ES-I3 (cell line): Measurements from ENCODE around the gene BCAP31.

ENCODE experiments used
- H3K36me3 ChIP-seq: 2 replicates; pipeline ENCODE4 v1.6.1; 2013; ENCODE audit warnings: mild to moderate bottlenecking, low read length, control low read depth, moderate library complexity; ENCODE audit not compliant: insufficient read depth
- H3K4me1 ChIP-seq: 2 replicates; pipeline ENCODE4 v1.6.1; 2013; ENCODE audit warnings: mild to moderate bottlenecking, control low read depth, low read length; ENCODE audit not compliant: insufficient read depth
- H3K9ac ChIP-seq: 2 replicates; pipeline ENCODE4 v1.6.1; 2013; ENCODE audit warnings: low read depth, mild to moderate bottlenecking, low read length, moderate library complexity
- H3K9me3 ChIP-seq: 2 replicates; pipeline ENCODE4 v1.6.1; 2013; ENCODE audit warnings: mild to moderate bottlenecking, low read length, moderate library complexity; ENCODE audit not compliant: control insufficient read depth, insufficient read depth

BCAP31 gene

DNA sequence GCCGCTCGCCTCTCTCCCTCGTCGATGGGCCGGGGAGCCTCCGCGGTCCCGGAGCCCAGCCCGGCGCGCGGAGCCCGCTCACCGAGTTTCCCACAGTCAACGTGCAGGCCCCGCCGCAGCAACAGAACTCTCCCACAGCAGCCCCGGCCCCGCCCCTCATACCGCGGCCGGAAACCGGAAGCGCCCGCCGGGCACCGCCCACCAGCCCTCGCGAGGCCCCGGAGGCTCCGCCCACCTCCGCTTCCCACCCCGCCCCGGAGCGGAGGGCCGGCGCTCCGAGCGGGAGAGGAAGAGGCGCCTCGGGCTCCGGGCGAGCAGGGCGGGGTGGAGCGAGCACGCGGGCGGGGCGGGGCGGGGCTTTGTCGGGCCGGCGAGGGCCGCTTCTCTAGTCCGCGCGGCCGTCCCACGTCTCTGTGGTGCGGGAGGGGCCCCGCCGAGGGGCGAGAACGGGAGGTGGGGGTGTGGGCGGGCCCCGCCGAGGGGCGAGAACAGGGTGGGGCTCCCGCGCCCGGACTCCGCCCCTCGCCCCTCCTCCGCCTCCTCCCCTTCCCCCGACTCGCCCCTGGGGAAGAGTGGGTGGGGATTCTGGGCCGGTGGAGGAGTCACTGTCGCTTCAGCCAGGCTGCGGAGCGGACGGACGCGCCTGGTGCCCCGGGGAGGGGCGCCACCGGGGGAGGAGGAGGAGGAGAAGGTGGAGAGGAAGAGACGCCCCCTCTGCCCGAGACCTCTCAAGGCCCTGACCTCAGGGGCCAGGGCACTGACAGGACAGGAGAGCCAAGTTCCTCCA, at the start of gene BCAP31, which contains the start of gene ABCD1:
BCAP31 (minus strand) TSS at position 136 of the 787 bp plus-strand sequence. CDS start 1,143 bp downstream, outside the sequence.
ABCD1 (plus strand) TSS at position 605 of the 787 bp plus-strand sequence. CDS start 411 bp downstream, outside the sequence.
- peaks cover 18% of the 10 kb centered on the region for H3K36me3 ChIP-seq
- no peaks in the 10 kb centered on the region for H3K9me3 ChIP-seq
- peaks cover 21% of the 10 kb centered on the region; the same call in 1 of the 2 replicates for H3K4me1 ChIP-seq
- H3K9ac ChIP-seq: peak within 1 kb of the TSS; percentile 76

DNA sequence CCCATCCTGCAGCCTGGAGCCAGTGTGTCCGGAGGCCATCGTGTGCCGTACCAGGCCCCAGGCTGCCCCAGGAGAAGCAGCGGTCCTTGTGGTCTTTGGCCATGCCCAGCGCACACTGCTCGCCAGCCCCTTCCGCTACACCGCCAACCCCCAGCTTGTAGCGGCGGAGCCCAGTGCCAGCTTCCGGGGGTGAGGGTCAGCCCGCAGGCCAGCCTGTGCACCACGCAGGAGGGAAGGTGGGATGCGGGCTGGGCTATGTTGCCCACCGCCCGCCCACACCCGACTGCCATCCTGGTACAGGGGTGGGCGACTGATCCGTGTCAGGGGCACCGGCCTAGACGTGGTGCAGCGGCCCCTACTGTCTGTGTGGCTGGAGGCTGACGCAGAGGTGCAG, 49.0 kb upstream of the BCAP31 start:
- Histone ChIP-seq H3K9me3 (no peaks in the 10 kb centered on the region), H3K9ac (no peak overlapping the region), H3K4me1 (no peaks in the 10 kb centered on the region), H3K36me3 (no peaks in the 10 kb centered on the region)

DNA sequence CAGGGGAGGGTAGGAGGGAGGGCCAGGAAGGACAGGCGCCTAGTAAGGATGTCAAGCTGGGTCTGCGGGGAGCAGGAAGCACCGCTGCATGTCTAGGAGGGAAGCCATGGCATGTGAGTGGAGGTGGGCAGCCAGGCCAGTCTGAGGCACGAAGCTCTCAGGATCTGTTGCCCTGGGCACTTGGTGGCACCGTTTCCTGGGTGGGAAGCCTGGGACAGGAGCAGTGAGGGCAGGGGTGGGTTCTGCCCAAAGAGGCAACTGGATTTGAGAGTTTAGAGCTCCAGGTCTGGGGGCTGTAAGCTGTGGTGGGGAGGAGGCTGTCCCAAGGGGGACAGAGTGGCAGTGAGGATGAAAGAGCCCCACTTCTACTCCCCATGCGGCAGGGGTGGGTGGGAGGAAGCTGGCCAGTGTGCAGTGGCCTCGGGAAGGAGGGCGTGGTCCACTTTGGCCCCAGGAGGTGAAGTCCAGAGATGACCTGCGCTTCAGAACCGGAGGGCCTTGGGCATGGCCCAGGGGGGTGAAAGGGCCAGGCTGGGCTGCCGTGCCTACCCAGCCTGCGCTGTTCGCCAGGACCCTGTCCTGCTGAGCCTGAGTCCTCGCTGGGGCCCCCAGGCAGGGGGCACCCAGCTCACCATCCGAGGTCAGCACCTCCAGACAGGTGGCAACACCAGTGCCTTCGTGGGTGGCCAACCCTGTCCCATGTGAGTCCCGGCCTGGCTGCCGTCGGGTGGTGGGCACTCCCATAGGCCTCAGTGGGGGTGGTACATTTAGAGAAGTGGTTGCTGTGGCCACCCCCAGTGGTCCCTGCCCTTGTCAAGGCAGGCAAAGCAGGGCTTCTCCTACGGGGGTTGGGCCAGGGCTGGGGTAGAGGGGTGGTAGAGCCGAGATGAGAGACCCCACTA, 48.4 kb upstream of the BCAP31 start:
- no peaks in the 10 kb centered on the region for H3K4me1 ChIP-seq
- H3K9me3 ChIP-seq: no peaks in the 10 kb centered on the region
- H3K36me3 ChIP-seq: no peaks in the 10 kb centered on the region
- H3K9ac ChIP-seq: no peak overlapping the region

DNA sequence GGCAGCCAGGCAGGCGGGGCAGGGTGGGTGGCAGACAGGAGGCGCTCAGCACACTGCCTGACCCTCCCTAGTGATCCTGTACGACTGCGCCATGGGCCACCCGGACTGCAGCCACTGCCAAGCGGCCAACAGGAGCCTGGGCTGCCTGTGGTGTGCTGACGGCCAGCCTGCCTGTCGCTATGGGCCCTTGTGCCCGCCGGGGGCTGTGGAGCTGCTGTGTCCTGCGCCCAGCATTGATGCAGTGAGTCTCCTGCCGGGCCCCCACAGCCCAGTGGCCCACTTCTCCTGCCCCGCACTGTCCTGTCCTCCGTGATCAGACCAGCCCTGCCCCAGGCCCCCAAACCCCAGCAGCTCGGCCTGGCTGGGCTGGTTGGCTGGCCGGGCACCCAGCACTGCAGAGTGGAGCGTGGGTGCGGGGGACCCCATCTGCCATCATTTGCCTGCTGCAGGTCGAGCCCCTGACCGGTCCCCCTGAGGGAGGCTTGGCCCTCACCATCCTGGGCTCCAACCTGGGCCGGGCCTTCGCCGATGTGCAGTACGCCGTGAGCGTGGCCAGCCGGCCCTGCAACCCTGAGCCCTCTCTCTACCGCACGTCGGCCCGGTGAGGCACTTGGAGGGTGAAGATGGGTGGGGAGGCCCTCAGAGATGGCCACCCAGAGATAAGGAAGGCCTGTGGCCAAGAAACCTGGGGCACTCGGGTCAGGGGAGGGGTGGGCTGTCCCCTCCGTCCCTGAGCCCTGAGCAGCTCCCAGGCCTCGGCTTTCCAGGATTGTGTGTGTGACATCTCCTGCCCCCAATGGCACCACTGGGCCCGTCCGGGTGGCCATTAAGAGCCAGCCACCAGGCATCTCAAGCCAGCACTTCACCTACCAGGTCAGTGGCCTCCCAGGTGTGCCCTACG, 47.5 kb upstream of the BCAP31 start:
- no peaks in the 10 kb centered on the region for H3K9me3 ChIP-seq
- H3K9ac ChIP-seq: no peak overlapping the region
- no peaks in the 10 kb centered on the region for H3K4me1 ChIP-seq
- H3K36me3 ChIP-seq: no peaks in the 10 kb centered on the region

DNA sequence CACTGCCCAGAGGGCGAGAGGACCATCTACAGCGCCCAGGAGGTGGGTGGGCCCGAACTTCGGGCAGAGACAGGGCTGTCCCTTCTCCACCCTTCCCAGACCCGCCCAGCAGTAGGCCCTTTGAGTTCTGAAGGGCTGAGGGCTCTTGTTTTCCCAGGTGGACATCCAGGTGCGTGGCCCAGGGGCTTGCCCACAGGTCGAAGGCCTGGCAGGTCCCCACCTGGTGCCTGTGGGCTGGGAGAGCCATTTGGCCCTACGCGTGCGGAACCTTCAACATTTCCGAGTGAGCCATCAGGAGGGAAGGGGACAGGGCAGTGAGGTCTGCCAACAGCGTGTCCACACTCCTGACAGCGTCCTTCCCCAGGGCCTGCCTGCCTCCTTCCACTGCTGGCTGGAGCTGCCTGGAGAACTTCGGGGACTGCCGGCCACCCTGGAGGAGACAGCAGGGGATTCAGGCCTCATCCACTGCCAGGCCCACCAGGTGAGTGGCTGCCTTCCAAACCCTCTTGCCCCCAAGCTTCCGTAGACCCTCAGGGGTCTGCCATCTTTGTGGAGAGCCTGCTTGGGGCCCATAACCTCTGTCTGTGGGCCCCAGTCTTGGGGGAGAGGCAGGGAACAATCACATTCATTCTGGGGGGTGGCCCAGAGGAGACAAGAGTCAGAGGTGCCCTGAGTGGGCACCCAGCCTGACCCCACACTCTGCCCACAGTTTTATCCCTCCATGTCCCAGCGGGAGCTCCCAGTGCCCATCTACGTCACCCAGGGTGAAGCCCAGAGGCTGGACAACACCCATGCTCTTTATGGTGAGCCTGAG, 46.6 kb upstream of the BCAP31 start:
- H3K4me1 ChIP-seq: peaks cover 5% of the 10 kb centered on the region; the same call in 1 of the 2 replicates
- no peaks in the 10 kb centered on the region for H3K9me3 ChIP-seq
- no peaks in the 10 kb centered on the region for H3K36me3 ChIP-seq
- no peak overlapping the region for H3K9ac ChIP-seq

DNA sequence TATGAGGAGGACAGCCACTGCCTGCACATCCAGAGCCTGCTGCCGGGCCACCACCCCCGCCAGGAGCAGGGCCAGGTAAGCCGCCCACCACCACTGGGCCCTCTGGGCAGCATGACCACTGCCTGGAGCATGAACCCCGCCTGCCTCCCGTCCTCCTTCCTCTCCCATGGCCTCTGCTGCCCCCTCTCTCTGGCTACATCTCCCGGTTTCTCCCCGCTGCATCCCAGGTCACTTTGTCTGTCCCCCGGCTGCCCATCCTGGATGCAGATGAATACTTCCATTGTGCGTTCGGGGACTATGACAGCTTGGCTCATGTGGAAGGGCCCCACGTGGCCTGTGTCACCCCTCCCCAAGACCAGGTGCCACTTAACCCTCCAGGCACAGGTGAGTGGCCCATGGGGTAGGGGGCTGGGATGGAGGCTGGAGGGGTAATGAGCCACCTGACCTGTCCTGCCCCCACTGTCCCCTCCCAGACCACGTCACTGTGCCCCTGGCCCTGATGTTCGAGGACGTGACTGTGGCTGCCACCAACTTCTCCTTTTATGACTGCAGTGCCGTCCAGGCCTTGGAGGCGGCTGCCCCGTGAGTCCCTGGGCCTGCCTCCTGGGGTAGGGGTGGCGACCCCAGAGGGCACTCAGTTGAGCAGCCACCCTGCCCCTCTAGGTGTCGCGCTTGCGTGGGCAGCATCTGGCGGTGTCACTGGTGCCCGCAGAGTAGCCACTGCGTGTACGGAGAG, 45.8 kb upstream of the BCAP31 start:
- H3K4me1 ChIP-seq: peaks cover 5% of the 10 kb centered on the region; the same call in 1 of the 2 replicates
- H3K36me3 ChIP-seq: no peaks in the 10 kb centered on the region
- H3K9me3 ChIP-seq: no peaks in the 10 kb centered on the region

DNA sequence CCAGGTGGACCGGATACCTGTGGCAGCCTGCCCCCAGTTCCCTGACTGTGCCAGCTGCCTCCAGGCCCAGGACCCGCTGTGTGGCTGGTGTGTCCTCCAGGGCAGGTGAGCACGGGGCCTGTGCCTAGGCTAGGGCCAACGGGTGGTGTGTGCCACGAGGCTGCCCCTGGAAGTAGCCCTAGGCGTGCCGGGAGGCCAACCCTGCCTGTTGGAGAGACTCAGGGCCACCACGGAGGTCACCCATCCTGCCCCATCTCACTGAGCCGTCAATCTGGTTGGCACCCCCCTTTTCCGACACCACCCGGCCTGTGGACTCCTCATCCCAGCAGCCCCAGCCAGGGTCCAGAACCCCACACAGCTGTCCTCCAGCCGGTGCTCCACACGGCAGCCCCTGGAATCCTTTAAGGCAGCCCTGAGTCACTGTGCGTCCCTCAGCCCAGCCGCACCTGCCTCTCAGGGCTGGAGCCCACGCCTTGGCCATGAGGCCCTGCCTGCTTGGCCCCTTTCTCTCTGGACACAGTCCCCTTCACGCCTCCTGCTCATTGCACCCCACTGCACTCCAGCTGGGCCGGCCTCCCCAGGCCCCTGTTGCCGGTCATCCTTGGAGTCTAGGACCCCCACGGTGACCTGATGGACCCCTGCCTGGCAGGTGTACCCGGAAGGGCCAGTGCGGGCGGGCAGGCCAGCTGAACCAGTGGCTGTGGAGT, 45.1 kb upstream of the BCAP31 start:
- no peaks in the 10 kb centered on the region for H3K36me3 ChIP-seq

More for the DNA sequence above, 45.8 kb upstream of the BCAP31 start:
- H3K9ac ChIP-seq: no peak overlapping the region

DNA sequence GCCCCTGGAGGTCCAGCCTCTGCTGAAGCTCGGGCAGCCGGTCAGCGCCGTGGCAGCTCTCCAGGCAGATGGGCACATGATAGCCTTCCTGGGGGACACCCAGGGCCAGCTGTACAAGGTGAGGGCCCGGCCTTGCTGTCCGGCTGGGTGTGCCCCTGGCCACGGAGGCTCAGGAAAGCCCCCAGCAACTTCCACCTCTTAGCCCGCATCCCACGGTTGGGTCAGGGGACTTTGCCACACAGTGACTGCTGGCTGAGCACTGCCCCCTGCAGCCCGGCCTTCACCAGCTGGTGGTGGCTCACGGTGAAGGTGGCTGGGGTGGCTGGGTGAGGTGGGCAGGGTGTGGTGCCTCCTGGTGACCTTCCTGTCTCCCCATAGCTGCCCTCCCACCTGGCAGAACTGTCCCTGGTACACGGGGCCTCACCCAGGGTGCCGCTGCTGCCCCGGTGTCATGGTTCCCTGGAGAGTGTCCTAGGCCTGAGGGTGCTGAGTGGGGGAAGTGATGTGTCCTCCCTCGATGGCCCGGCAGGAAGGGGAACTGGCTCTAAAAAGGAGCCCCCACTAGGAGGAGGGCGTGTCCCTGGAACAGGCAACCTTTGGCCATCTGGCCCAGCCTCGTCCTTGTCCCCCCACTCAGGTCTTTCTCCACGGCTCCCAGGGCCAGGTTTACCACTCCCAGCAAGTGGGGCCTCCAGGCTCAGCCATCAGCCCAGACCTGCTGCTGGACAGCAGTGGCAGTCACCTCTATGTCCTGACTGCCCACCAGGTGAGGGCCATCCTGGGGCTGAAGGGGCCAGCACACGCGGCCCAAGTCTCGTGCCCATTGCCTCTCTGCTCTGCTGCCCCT, 44.3 kb upstream of the BCAP31 start:
- Histone ChIP-seq H3K9ac (no peak overlapping the region), H3K36me3 (no peaks in the 10 kb centered on the region), H3K4me1 (peaks cover 5% of the 10 kb centered on the region; the same call in 1 of the 2 replicates), H3K9me3 (no peaks in the 10 kb centered on the region)

More for the DNA sequence above, 45.1 kb upstream of the BCAP31 start:
- H3K4me1 ChIP-seq: peaks cover 5% of the 10 kb centered on the region; the same call in 1 of the 2 replicates
- H3K9me3 ChIP-seq: no peaks in the 10 kb centered on the region
- H3K9ac ChIP-seq: no peak overlapping the region

DNA sequence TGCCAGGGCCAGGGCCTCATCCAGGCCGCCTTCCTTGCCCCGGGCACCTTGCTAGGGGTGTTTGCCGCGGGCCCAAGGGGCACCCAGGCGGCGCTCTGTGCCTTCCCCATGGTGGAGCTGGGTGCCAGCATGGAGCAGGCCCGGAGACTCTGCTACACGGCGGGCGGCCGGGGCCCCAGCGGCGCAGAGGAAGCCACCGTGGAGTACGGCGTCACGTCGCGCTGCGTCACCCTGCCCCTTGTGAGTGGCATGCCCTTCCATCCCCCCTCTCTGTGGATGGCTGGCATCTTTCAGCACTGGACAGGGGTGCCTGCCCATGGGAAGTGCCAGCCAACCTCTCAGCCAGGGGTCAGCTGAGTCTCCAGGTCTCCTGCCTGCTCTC, 43.5 kb upstream of the BCAP31 start:
- Histone ChIP-seq H3K9ac (no peak overlapping the region), H3K36me3 (no peaks in the 10 kb centered on the region), H3K9me3 (no peaks in the 10 kb centered on the region), H3K4me1 (peaks cover 5% of the 10 kb centered on the region; the same call in 1 of the 2 replicates)

DNA sequence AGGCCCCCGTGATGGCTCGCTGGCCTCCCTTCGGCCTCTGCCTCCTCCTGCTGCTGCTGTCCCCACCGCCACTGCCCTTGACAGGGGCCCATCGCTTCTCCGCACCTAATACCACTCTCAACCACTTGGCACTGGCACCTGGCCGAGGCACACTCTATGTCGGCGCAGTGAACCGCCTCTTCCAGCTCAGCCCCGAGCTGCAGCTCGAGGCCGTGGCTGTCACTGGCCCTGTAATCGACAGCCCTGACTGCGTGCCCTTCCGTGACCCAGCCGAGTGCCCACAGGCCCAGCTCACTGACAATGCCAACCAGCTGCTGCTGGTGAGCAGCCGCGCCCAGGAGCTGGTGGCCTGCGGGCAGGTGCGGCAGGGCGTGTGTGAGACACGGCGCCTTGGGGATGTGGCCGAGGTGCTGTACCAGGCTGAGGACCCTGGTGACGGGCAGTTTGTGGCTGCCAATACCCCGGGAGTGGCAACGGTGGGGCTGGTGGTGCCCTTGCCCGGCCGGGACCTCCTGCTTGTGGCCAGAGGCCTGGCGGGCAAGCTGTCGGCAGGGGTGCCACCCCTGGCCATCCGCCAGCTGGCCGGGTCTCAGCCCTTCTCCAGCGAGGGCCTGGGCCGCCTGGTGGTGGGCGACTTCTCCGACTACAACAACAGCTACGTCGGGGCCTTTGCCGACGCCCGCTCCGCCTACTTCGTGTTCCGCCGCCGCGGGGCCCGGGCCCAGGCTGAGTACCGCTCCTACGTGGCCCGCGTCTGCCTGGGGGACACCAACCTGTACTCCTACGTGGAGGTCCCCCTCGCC, 42.9 kb upstream of the BCAP31 start:
- peaks cover 5% of the 10 kb centered on the region; the same call in 1 of the 2 replicates for H3K4me1 ChIP-seq
- H3K36me3 ChIP-seq: no peaks in the 10 kb centered on the region
- H3K9ac ChIP-seq: no peak overlapping the region
- no peaks in the 10 kb centered on the region for H3K9me3 ChIP-seq
